AG04449 (cell line): ENCODE data around the gene FCER2.

Source experiments
- CTCF ChIA-PET: fragments of 350-600 bp; formaldehyde crosslinking; extraction: SDS; loops from one replicate; lab custom pipeline; 2021; ENCODE audit warnings: antibody characterized with exemption; lab: Yijun Ruan, JAX
- POLR2A ChIA-PET: fragments of 400-600, 350-600 bp; formaldehyde crosslinking; extraction: SDS; loops from one replicate; lab custom pipeline; 2020; ENCODE audit warnings: antibody characterized with exemption, inconsistent platforms; lab: Yijun Ruan, JAX
- DNase-seq: peaks from one replicate; pipeline ENCODE4 v3.0.0-alpha.2; 2010; ENCODE audit warnings: low read depth, low spot score
- H3K4me3 ChIP-seq: 2 replicates; pipeline ENCODE4 v1.5.1; 2011; ENCODE audit warnings: low read depth, mild to moderate bottlenecking, control low read depth, low read length
- CTCF ChIP-seq: IDR thresholded peaks from one replicate; pipeline ENCODE4 v1.5.1; 2011; ENCODE audit warnings: mild to moderate bottlenecking, moderate library complexity, low read length, control low read depth, inconsistent platforms; ENCODE audit not compliant: insufficient read depth; ENCODE audit errors: missing control alignments

The FCER2 gene

GRCh38 chr19:7730286-7731217, 28.6 kb upstream of the FCER2 start:
- no peak overlapping the region for H3K4me3 ChIP-seq
- ChIA-PET CTCF (interaction anchor here (1.2 kb wide), 1 partner anchor 50 kb away, joined by 4 read pairs; the partner anchor contains the start of gene TRAPPC5), POLR2A (no interaction called here)
- no peak for DNase-seq
- TF ChIP-seq CTCF = no peak

- H3K4me3 ChIP-seq = no peak overlapping the region
- CTCF ChIA-PET = interaction anchor here (1.2 kb wide), 1 partner anchor 49 kb away, joined by 4 read pairs; the partner anchor contains the start of gene TRAPPC5
- TF ChIP-seq CTCF = no peak
- DNase-seq = no peak
- POLR2A ChIA-PET = no interaction called here
These were observed 27.9 kb upstream of the FCER2 start for GRCh38 chr19:7729831-7730285.

- POLR2A ChIA-PET = no interaction called here
- H3K4me3 ChIP-seq = no peak overlapping the region
- CTCF ChIA-PET = interaction anchor here (1.2 kb wide), 1 partner anchor 48 kb away, joined by 4 read pairs; the partner anchor contains the start of gene TRAPPC5
- no peak for DNase-seq
- TF ChIP-seq CTCF = no peak
These were observed 27.3 kb upstream of the FCER2 start for GRCh38 chr19:7729211-7729610.

GRCh38 chr19:7725791-7726190, 23.9 kb upstream of the FCER2 start:
- ChIA-PET CTCF (interaction anchor here (1.2 kb wide), 1 partner anchor 74 kb away, joined by 5 read pairs; no protein-coding TSS in a partner anchor), POLR2A (no interaction called here)
- no peak for DNase-seq
- no peak for TF ChIP-seq CTCF
- H3K4me3 ChIP-seq = no peak overlapping the region

GRCh38 chr19:7722231-7722651, 20.3 kb upstream of the FCER2 start:
- DNase-seq = no peak
- CTCF ChIA-PET = interaction anchor here (1.0 kb wide), 1 partner anchor 42 kb away, joined by 3 read pairs; the partner anchor contains the start of gene TRAPPC5
- TF ChIP-seq CTCF = no peak
- POLR2A ChIA-PET = no interaction called here
- no peak overlapping the region for H3K4me3 ChIP-seq

- TF ChIP-seq CTCF = no peak
- CTCF ChIA-PET = interaction anchor here (1.0 to 1.4 kb wide), 2 partner anchors 39 to 152 kb away, joined by 4 to 5 read pairs; partner anchors contain the start of gene TRAPPC5
- H3K4me3 ChIP-seq = no peak overlapping the region
- DNase-seq = no peak
- POLR2A ChIA-PET = no interaction called here
These were observed 18.4 kb upstream of the FCER2 start for GRCh38 chr19:7720351-7720750.
